Fibroblast of villous mesenchyme (primary cell): Measurements from ENCODE around the gene SYNJ2. TPM values are rescaled to one million over a fixed set of nuclear protein-coding genes. Genes with fewer than 3 reads are reported as not detected.

Experiments used
- DNase-seq: peaks from one replicate; pipeline ENCODE4 v3.0.0-alpha.2; 2010; ENCODE audit warnings: low read depth
- H3K4me3 ChIP-seq: 2 replicates; pipeline ENCODE4 v1.5.1; 2011; ENCODE audit warnings: low read depth, mild to moderate bottlenecking, low read length
- CTCF ChIP-seq: IDR thresholded peaks from 2 replicates; pipeline ENCODE4 v1.5.1; 2012; ENCODE audit warnings: low read depth, mild to moderate bottlenecking, low read length; ENCODE audit not compliant: insufficient read depth
- total RNA-seq: library from RNA; depleted of rRNA; stranded (reverse); fragments of >200 nt; gene quantifications from 2 replicates; pipeline ENCODE4 v1.2.3, GENCODE V29; 2012

SYNJ2 gene
- total RNA-seq, 1 donor = 53.1 TPM

DNA sequence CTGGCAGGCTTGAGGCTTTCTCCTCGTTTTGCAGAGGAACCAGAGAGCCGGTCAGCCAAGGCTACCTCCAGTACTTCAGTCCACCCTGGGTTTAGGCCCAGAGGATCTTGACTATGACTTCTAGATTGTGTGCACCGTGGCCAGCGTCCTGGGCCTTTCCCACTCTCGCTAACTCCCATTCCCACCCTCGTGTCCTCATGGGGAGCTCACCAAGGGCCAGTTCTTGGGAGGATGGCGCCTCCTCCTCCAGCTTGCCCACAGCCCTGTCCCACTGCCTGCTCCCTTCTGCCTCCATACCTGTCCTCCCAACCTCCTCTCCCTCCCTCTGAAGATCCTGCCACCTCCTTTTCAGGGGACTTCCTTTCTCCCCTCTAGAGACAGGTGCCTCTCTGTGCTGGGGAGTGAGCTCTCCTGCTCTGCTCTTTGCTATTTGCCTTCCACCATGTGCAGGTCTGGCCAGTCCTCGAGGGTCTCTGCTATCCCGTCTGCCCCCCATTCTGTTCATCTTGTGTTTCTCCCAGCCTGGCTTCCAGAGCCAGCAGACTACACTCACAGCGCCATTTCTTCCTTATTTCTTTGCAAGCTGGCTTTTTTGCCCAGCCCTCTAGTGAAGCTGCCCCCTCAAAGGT lies 4.4 kb upstream of the SYNJ2 start:
- TF ChIP-seq CTCF = no peak
- no peak for DNase-seq

DNA sequence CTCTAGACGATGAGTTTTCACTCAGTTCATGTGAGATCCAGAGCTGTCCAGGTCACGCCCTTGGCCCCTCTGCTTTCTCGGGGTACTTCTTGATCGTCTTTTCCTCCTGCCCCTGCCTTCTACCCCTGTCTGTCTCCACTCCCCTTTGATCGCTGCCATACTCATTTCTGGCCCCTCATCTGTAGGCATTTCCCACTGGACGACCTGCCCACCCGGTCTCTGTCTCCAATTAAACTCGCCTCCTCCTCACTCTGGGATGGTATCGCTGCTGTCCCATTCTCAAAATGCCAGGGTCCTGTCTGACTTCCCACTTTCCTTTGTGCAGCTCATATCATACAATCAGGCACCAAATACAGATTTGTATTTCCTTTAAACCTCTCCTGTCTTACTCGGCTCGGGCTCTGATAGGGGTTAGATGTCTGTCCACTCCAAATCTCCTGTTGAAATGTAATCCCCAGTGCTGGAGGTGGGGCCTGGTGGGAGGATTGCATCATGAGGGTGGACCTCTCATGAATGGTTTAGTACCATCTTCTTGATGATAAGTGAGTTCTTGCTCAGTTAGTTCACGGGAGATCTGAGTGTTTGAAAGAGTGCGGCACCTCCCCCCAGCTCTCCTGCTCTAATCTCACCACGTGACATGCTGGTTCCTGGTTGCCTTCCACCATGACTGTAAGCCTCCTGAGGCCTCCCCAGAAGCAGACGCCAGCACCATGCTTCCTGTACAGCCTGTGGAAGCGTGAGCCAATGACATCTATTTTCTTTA lies 3.5 kb upstream of the SYNJ2 start:
- no peak for DNase-seq
- no peak overlapping the region for H3K4me3 ChIP-seq
- no peak for TF ChIP-seq CTCF

More for the DNA sequence above, 4.4 kb upstream of the SYNJ2 start:
- H3K4me3 ChIP-seq = no peak overlapping the region

GRCh38 chr6:157980288-157981131 lies 1.2 kb upstream of the SYNJ2 start:
- DNase-seq = no peak
- no peak for TF ChIP-seq CTCF
- no peak overlapping the region for H3K4me3 ChIP-seq

DNA sequence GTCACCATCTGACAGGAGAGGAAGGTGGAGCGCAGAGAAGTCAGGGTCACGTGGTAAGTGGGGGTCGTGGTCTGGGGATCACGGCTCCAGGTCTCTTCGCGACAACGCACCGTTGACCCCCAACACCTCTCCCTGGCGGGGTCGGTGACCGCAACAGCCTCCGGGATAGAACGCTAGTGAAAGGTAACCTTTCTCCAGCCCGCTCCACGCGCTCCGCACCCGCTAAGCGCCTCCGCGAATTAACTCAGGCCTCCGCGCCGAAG lies 600 bp upstream of the SYNJ2 start:
- TF ChIP-seq CTCF = no peak
- DNase-seq = no peak
- peak overlapping the region; percentile 75 for H3K4me3 ChIP-seq

GRCh38 chr6:157982102-157982562 lies 469 bp downstream of the SYNJ2 start:
- TF ChIP-seq CTCF = peak; percentile 2
- H3K4me3 ChIP-seq = peak overlapping the region; percentile 75
- DNase-seq = peak; percentile 51

DNA sequence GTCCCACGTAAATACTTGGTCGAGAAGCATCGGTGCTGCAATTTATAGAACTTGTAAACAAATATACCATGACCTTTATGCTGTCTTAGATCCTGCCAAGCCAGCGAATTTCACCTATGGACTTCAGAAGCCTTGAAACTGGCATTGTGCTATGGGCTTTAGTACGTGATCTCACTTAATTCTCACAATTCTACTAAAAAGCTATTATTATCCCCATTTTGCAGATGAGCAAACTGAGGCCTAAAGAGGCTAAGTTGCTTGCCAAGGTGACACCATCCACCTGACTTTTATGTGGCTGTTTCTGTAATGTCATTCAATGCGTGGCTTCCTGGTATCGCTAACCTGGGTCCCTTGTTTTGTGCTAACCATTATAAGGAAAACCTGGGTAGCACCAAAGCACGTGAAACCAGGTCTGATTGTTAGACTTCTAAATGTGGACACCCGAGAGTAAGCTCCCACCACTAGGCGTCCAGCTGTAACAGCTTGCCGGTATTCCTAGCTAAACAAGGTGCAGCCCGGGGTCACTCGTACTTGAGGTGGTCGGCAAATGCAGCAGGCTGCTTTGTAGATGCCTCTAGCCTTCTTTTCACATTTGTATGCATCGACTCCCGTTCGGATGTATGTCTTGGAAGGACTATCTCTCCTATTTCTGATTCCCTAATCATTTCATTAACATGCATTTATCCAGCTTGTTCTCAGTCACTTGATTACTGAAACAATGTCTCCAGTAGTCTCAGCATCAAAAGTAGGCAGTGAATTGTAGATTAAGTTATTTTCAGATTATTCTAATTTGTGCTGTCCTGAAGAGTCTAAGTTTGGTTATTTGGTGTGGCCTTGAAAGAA lies 1.1 kb downstream of the SYNJ2 start:
- peak overlapping the region; percentile 75 for H3K4me3 ChIP-seq
- peak; percentile 34 for TF ChIP-seq CTCF
- DNase-seq = peak; percentile 44
